Panc1 (cell line): ENCODE results near the gene MKRN2. TPM values are rescaled to one million over a fixed set of nuclear protein-coding genes. Genes with fewer than 3 reads are reported as not detected.

Experiments used
- ATAC-seq: fragments of 200-7000 bp; cut with Tn5 transposase; 2 replicates; pipeline ENCODE4 v1.9.1; 2020; ENCODE audit warnings: mild to moderate bottlenecking, moderate library complexity
- BruUV-seq: library from RNA; stranded (reverse); fragments of 400-500 nt; replicated peaks from 2 replicates; lab custom pipeline; 2021; lab: Mats Ljungman, UMichigan
- CTCF ChIA-PET: fragments of 300-600 bp; sonication (Branson Sonifier 250); formaldehyde crosslinking; loops from one replicate; lab custom pipeline; 2022; ENCODE audit warnings: antibody characterized with exemption; lab: Charles Lee
- POLR2A ChIA-PET: fragments of 300-600 bp; sonication (Branson Sonifier 250); formaldehyde crosslinking; loops from one replicate; lab custom pipeline; 2022; ENCODE audit warnings: antibody characterized with exemption; lab: Charles Lee
- DNase-seq: peaks from one replicate; pipeline ENCODE4 v3.0.0-alpha.2; 2010; ENCODE audit warnings: low read depth, low spot score
- H3K27ac ChIP-seq: 2 replicates; pipeline ENCODE4 v1.5.1; 2011; ENCODE audit warnings: mild to moderate bottlenecking, low read length, inconsistent platforms
- H3K27me3 ChIP-seq: fragments of 200-500 bp; sonication (Bioruptor generic); 2 replicates; pipeline ENCODE4 v1.6.0; 2014; ENCODE audit warnings: low read length, inconsistent platforms; ENCODE audit not compliant: control insufficient read depth, insufficient read depth
- H3K36me3 ChIP-seq: fragments of 200-500 bp; sonication (Bioruptor generic); 2 replicates; pipeline ENCODE4 v1.5.1; 2014; ENCODE audit warnings: inconsistent platforms, mild to moderate bottlenecking, low read length, moderate library complexity; ENCODE audit not compliant: control insufficient read depth, insufficient read depth
- H3K4me1 ChIP-seq: 2 replicates; pipeline ENCODE4 v1.5.1; 2011; ENCODE audit warnings: inconsistent platforms, mild to moderate bottlenecking, low read length, moderate library complexity; ENCODE audit not compliant: control insufficient read depth, insufficient read depth
- H3K4me3 ChIP-seq, 2 experiments: 2 replicates each; pipeline ENCODE4 v1.5.1; 2011 to 2012; ENCODE audit warnings: low read depth in 2 of 2, low read length in 2 of 2, mild to moderate bottlenecking in 2 of 2, inconsistent platforms in 1 of 2, moderate library complexity in 1 of 2
- H3K9me3 ChIP-seq: fragments of 200-500 bp; sonication (Bioruptor generic); 2 replicates; pipeline ENCODE4 v1.5.1; 2014; ENCODE audit warnings: low read depth, mild to moderate bottlenecking, inconsistent platforms, low read length, moderate library complexity; ENCODE audit not compliant: control insufficient read depth, insufficient read depth
- CTCF ChIP-seq: fragments of 450-650 bp; IDR thresholded peaks from 2 replicates; pipeline ENCODE4 v1.5.1; 2017; ENCODE audit warnings: mild to moderate bottlenecking
- POLR2AphosphoS5 ChIP-seq: IDR thresholded peaks from 2 replicates; pipeline ENCODE4 v1.6.1; 2012; ENCODE audit warnings: mild to moderate bottlenecking, low read depth, low read length, moderate library complexity
- REST ChIP-seq, 2 experiments: IDR thresholded peaks; 2 replicates each; pipeline ENCODE4 v1.6.1; 2011 to 2012; ENCODE audit warnings: low read depth in 2 of 2, control low read depth in 1 of 2, low read length in 1 of 2, mild to moderate bottlenecking in 1 of 2, moderate library complexity in 1 of 2; ENCODE audit not compliant: insufficient read depth in 1 of 2
- SIN3A ChIP-seq: IDR thresholded peaks from 2 replicates; pipeline ENCODE4 v1.6.1; 2012; ENCODE audit warnings: low read depth, mild to moderate bottlenecking, low read length, moderate library complexity, borderline replicate concordance; ENCODE audit not compliant: insufficient read depth
- TCF7L2 ChIP-seq: IDR thresholded peaks from 2 replicates; pipeline ENCODE4 v1.6.1; 2011; ENCODE audit warnings: mild to moderate bottlenecking, low read depth, low read length, inconsistent platforms
- in situ Hi-C: cut with HindIII; loops from 2 replicates; pipeline ENCODE4 v1.10.0; 2016; ENCODE audit warnings: low sequenced_read_pairs, low pct_unique_long_range_greater_than_20kb
- intact Hi-C: fragments of 100-400 bp; cut with micrococcal nuclease; formaldehyde crosslinking; loops from one replicate; pipeline ENCODE4 v1.10.0; 2022; ENCODE audit not compliant: unreplicated experiment
- total RNA-seq: library from RNA; stranded (reverse); gene quantifications from one replicate; pipeline ENCODE4 v1.2.1, GENCODE V29; 2021; ENCODE audit not compliant: unreplicated experiment

MKRN2 gene
- total RNA-seq, 1 experiment from 2014 or later: 19.4 TPM

- Histone ChIP-seq H3K9me3 (no peaks in the 10 kb centered on the region), H3K4me3 (no peak overlapping the region), H3K36me3 (peaks cover 4% of the 10 kb centered on the region), H3K4me1 (no peaks in the 10 kb centered on the region), H3K27me3 (no peaks in the 10 kb centered on the region), H3K27ac (no peak overlapping the region)
- no peak for TF ChIP-seq TCF7L2
- no peak for TF ChIP-seq CTCF
- no peak for TF ChIP-seq SIN3A
- TF ChIP-seq POLR2AphosphoS5: no peak
- TF ChIP-seq REST (IDR thresholded peaks at IDR 0.05; ENCODE audit: insufficient read depth in 1 of 2, low read depth in 2 of 2, low read length in 1 of 2): no peak
- CTCF ChIA-PET: no interaction called here
- DNase-seq (no peak), ATAC-seq (no peak)
- in situ Hi-C loops (no loop called here), intact Hi-C loops (no loop called here)
- no TSS peak for BruUV-seq
- POLR2A ChIA-PET: no interaction called here
These were observed 35.3 kb downstream of the MKRN2 start for GRCh38 chr3:12591997-12592715.

- no peak for ATAC-seq
- Histone ChIP-seq H3K4me3 (no peak overlapping the region), H3K4me1 (no peaks in the 10 kb centered on the region), H3K27ac (no peak overlapping the region), H3K27me3 (no peaks in the 10 kb centered on the region), H3K9me3 (no peaks in the 10 kb centered on the region), H3K36me3 (peaks cover 4% of the 10 kb centered on the region)
- no TSS peak for BruUV-seq
- POLR2A ChIA-PET: no interaction called here
- intact Hi-C loops (no loop called here), in situ Hi-C loops (no loop called here)
- no peak for DNase-seq
- CTCF ChIA-PET: interaction anchor here (0.6 kb wide), 1 partner anchor 275 kb away, joined by 5 read pairs; no protein-coding TSS in a partner anchor
- TF ChIP-seq SIN3A: no peak
- no peak for TF ChIP-seq TCF7L2
- no peak for TF ChIP-seq POLR2AphosphoS5
- TF ChIP-seq CTCF: no peak
- no peak for TF ChIP-seq REST (IDR thresholded peaks at IDR 0.05; ENCODE audit: insufficient read depth in 1 of 2, low read depth in 2 of 2, low read length in 1 of 2)
These were observed 36.6 kb downstream of the MKRN2 start for GRCh38 chr3:12593473-12593872.
